K562 (cell line): ENCODE measurements around the gene CPT1B. TPM values are rescaled to one million over a fixed set of nuclear protein-coding genes. Genes with fewer than 3 reads are reported as not detected.

Source experiments
- ATF7 ChIP-seq: fragments of 450-650 bp; IDR thresholded peaks from 2 replicates; pipeline ENCODE4 v1.7.1; 2014; ENCODE audit warnings: mild to moderate bottlenecking, moderate library complexity
- BACH1 ChIP-seq: fragments of 200-800 bp; sonication (Bioruptor generic); IDR thresholded peaks from 2 replicates; pipeline ENCODE4 v1.6.1; 2016; ENCODE audit warnings: missing genetic modification characterization, missing compliant biosample characterization
- CTCF ChIP-seq, 3 experiments: IDR thresholded peaks in 2 of 3; conservative IDR thresholded peaks in 1 of 3; 2 replicates each; pipeline ENCODE4 v1.5.1; 2011 to 2012; ENCODE audit warnings: low read length in 3 of 3, mild to moderate bottlenecking in 3 of 3, control low read depth in 2 of 3, improper control_type of control experiment in 1 of 3, inconsistent platforms in 1 of 3, low read depth in 1 of 3, mixed read lengths in 1 of 3, moderate library complexity in 1 of 3; ENCODE audit not compliant: insufficient read depth in 2 of 3
- JUND ChIP-seq, 2 experiments: IDR thresholded peaks; 2 replicates in 1 of 2; 3 replicates in 1 of 2; pipeline ENCODE4 v1.6.1; 2011; ENCODE audit warnings: borderline replicate concordance in 2 of 2, low read depth in 2 of 2, low read length in 2 of 2, improper control_type of control experiment in 1 of 2, missing biosample characterization in 1 of 2, missing genetic modification characterization in 1 of 2, missing genetic modification reagents in 1 of 2
- POLR3G ChIP-seq: IDR thresholded peaks from 2 replicates; pipeline ENCODE4 v1.6.1; 2011; ENCODE audit not compliant: insufficient read length, insufficient replicate concordance; ENCODE audit errors: extremely low read depth
- SIN3A ChIP-seq, 2 experiments: fragments of 150-350 bp in 1 of 2; IDR thresholded peaks; 2 replicates each; pipeline ENCODE4 v1.6.1; 2011 to 2016; ENCODE audit warnings: borderline replicate concordance in 2 of 2, low read depth in 2 of 2, low read length in 2 of 2, mild to moderate bottlenecking in 2 of 2, moderate library complexity in 2 of 2; ENCODE audit not compliant: control insufficient read depth in 1 of 2
- SP1 ChIP-seq: sonication (generic); formaldehyde crosslinking; IDR thresholded peaks from 2 replicates; pipeline ENCODE4 v1.8.1; 2022; ENCODE audit warnings: mild to moderate bottlenecking, missing genetic modification reagents
- TBP ChIP-seq: optimal IDR thresholded peaks from 2 replicates; pipeline ENCODE3; 2011; ENCODE audit warnings: low read depth, low read length, improper control_type of control experiment
- XRCC5 ChIP-seq: fragments of 200-400 bp; formaldehyde crosslinking; IDR thresholded peaks from 2 replicates; pipeline ENCODE4 v1.6.1; 2017; ENCODE audit warnings: low read depth, mild to moderate bottlenecking, low read length
- ZBTB40 ChIP-seq, 2 experiments: fragments of 450-650 bp in 1 of 2; sonication (generic) in 1 of 2; formaldehyde crosslinking in 1 of 2; IDR thresholded peaks; 2 replicates each; pipeline versions ENCODE4 v1.7.1 to v1.9.0; 2016 to 2022; ENCODE audit warnings: inconsistent platforms in 1 of 2, mild to moderate bottlenecking in 1 of 2, missing genetic modification reagents in 1 of 2
- polyA plus RNA-seq, 8 experiments: library from polyadenylated mRNA; depleted of rRNA in 4 of 8; stranded (reverse) in 5 of 8; unstranded in 3 of 8; fragments of >200 nt; fragmentation: Nextera tagmentation in 2 of 8; fragmentation: Illumina TruSeq in 1 of 8; extraction: Ambion mirVana in 2 of 8; extraction: Trizol in 1 of 8; gene quantifications; 2 replicates each; pipeline versions ENCODE4 v1.2.1 to v1.2.3, GENCODE V29; 2011 to 2014; ENCODE audit warnings: inconsistent platforms in 1 of 8, missing spikeins in 1 of 8
- total RNA-seq, 7 experiments: library from RNA; depleted of rRNA in 6 of 7; stranded (reverse); fragments of >200 nt in 6 of 7; fragmentation: Illumina TruSeq in 2 of 7; extraction: Trizol in 2 of 7; gene quantifications; 2 replicates each; pipeline versions ENCODE4 v1.2.1 to v1.2.3, GENCODE V29; 2011 to 2021; ENCODE audit warnings: low replicate concordance in 1 of 7

The CPT1B gene
- total and polyA plus RNA-seq, 9 of the 15 experiments (the other 6 are each of a cell fraction or from before 2014, with no cell fraction given) = 0.35 to 6.1 (median 2.6) TPM

GRCh38 chr22:50562523-50563412 is 15.5 kb downstream of the CPT1B start, which contains the start of gene SYCE3 (continued):
- TF ChIP-seq ZBTB40 (IDR thresholded peaks at IDR 0.05) = peak; percentile 73
- no peak for TF ChIP-seq ZBTB40 (CRISPR knock-in tag; IDR thresholded peaks at IDR 0.05)
- TF ChIP-seq BACH1 = no peak
- TF ChIP-seq XRCC5 = 0 out of 2 replicates have a peak, but pooled peaks have one; percentile 64
- TF ChIP-seq JUND (IDR thresholded peaks at IDR 0.05; ENCODE audit: borderline replicate concordance, low read depth, low read length) = 0 out of 2 replicates have a peak, but pooled peaks have one; percentile 34
- no peak; the same call in 2 of the 3 replicates for TF ChIP-seq JUND (tag; IDR thresholded peaks at IDR 0.05; ENCODE audit: borderline replicate concordance, low read depth, low read length)
- no peak for TF ChIP-seq POLR3G
- peak; percentile 92 for TF ChIP-seq SP1 (CRISPR knock-in tag)
- TF ChIP-seq TBP = peak; percentile 9
- peak; percentile 80 to 88 (median 85) for TF ChIP-seq CTCF (IDR thresholded peaks at IDR 0.05 in 2 of 3, conservative IDR thresholded peaks at IDR 0.05 in 1 of 3; ENCODE audit: insufficient read depth in 2 of 3, low read depth in 1 of 3, low read length in 3 of 3)
- peak; percentile 66 for TF ChIP-seq ATF7
- peak in 1 of 2 experiments; percentile 46; a peak in 1 of 4 replicates for TF ChIP-seq SIN3A (IDR thresholded peaks at IDR 0.05; ENCODE audit: borderline replicate concordance in 2 of 2, control insufficient read depth in 1 of 2, low read depth in 2 of 2, low read length in 2 of 2)
